Measurements from ENCODE around the gene CALHM4. TPM values are rescaled to one million over a fixed set of nuclear protein-coding genes. Genes with fewer than 3 reads are reported as not detected.

The CALHM4 gene
- total and polyA plus RNA-seq, 2 donors (not counting 3 experiments of a cell fraction or from before 2014, with no cell fraction given) = 1.2 TPM; not detected in 1

- no peak for DNase-seq (ENCODE audit: low read depth, low spot score)
- Histone ChIP-seq H3K79me2 (ENCODE audit: control insufficient read depth, insufficient read depth, low read length) (no peaks in the 10 kb centered on the region), H3K27me3 (ENCODE audit: control insufficient read depth in 2 of 2, insufficient read depth in 2 of 2, low read length in 2 of 2) (no peaks in the 10 kb centered on the region), H3K4me1 (ENCODE audit: control insufficient read depth, extremely low read depth, insufficient read depth, low read length) (peaks cover 16% of the 10 kb centered on the region), H3K36me3 (ENCODE audit: control insufficient read depth in 2 of 2, extremely low read depth in 1 of 2, insufficient read depth in 2 of 2, low read length in 2 of 2) (no peaks in the 10 kb centered on the region), H4K20me1 (replicated peaks; ENCODE audit: control insufficient read depth, extremely low read depth, insufficient read depth, low read length) (no peaks in the 10 kb centered on the region), H3K9me3 (replicated peaks; ENCODE audit: control insufficient read depth, insufficient read depth, low read length) (no peaks in the 10 kb centered on the region), H3K4me2 (ENCODE audit: insufficient read depth, low read length) (no peak overlapping the region), H3K27ac (ENCODE audit: insufficient read depth, low read depth, low read length) (no peak overlapping the region), H3K9ac (replicated peaks; ENCODE audit: extremely low read depth, insufficient read depth, low read length) (no peak overlapping the region), H3K9me1 (replicated peaks; ENCODE audit: control insufficient read depth, extremely low read depth, insufficient read depth, low read length) (no peaks in the 10 kb centered on the region), H3K4me3 (replicated peaks in 1 of 3; ENCODE audit: insufficient read depth in 1 of 3, low read depth in 1 of 3, low read length in 3 of 3) (no peak overlapping the region), H2AFZ (ENCODE audit: low read depth, low read length) (no peak overlapping the region)
- dilution Hi-C loops (cut with MboI; ENCODE audit: extremely low pct_ligation_motif_present, low sequenced_read_pairs) (no loop called here), intact Hi-C loops (cut with micrococcal nuclease) (no loop called here)
- FAIRE-seq = no peak
- ChIA-PET CTCF (interaction anchor here (1.0 to 6.1 kb wide), 4 partner anchors 23 to 288 kb away, joined by 3 to 103 read pairs (median 48); partner anchors contain the start of gene CALHM5), POLR2A (no interaction called here)
- BruUV-seq (replicated peaks) = no TSS peak
- TF ChIP-seq FOS (IDR thresholded peaks at IDR 0.05; ENCODE audit: borderline replicate concordance, insufficient read depth, low read length) (no peak), GATA2 (IDR thresholded peaks at IDR 0.05; ENCODE audit: insufficient read depth, insufficient read length, low read depth, low read length) (no peak), MYC (IDR thresholded peaks at IDR 0.05; ENCODE audit: low read depth, low read length) (no peak), POLR2AphosphoS5 (IDR thresholded peaks at IDR 0.05; ENCODE audit: insufficient read depth, low read depth, low read length) (no peak), POLR2A (IDR thresholded peaks at IDR 0.05; ENCODE audit: low read depth, low read length) (no peak), EZH2 (IDR thresholded peaks at IDR 0.05; ENCODE audit: borderline replicate concordance, low read depth, low read length, severe bottlenecking) (no peak), JUN (IDR thresholded peaks at IDR 0.05; ENCODE audit: borderline replicate concordance, insufficient read depth, insufficient read length, low read depth) (no peak)
- TF ChIP-seq, protein P1, sequence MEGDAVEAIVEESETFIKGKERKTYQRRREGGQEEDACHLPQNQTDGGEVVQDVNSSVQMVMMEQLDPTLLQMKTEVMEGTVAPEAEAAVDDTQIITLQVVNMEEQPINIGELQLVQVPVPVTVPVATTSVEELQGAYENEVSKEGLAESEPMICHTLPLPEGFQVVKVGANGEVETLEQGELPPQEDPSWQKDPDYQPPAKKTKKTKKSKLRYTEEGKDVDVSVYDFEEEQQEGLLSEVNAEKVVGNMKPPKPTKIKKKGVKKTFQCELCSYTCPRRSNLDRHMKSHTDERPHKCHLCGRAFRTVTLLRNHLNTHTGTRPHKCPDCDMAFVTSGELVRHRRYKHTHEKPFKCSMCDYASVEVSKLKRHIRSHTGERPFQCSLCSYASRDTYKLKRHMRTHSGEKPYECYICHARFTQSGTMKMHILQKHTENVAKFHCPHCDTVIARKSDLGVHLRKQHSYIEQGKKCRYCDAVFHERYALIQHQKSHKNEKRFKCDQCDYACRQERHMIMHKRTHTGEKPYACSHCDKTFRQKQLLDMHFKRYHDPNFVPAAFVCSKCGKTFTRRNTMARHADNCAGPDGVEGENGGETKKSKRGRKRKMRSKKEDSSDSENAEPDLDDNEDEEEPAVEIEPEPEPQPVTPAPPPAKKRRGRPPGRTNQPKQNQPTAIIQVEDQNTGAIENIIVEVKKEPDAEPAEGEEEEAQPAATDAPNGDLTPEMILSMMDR (IDR thresholded peaks at IDR 0.05; ENCODE audit: extremely low read depth in 1 of 2, insufficient read depth in 1 of 2, low read depth in 1 of 2, low read length in 2 of 2) = no peak
- TF ChIP-seq, protein P2, sequence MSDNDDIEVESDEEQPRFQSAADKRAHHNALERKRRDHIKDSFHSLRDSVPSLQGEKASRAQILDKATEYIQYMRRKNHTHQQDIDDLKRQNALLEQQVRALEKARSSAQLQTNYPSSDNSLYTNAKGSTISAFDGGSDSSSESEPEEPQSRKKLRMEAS (IDR thresholded peaks at IDR 0.05; ENCODE audit: insufficient read depth, insufficient read length) = no peak
These were observed 3.4 kb downstream of the CALHM4 start for GRCh38 chr6:116556814-116557415.

Data from endothelial cell of umbilical vein (primary cell).